Testis (tissue), 3 donors: ENCODE data around the gene RRM1. TPM values are rescaled to one million over a fixed set of nuclear protein-coding genes. Genes with fewer than 3 reads are reported as not detected.
"Not testable (repeated sequence)": the region's sequence is repeated elsewhere in the genome, so short reads cannot be mapped to it uniquely, and the experiment has no call there.

Experiments used
- DNase-seq: peaks from one replicate; pipeline ENCODE4 v3.0.0-alpha.2; 2019
- H3K27ac ChIP-seq, 2 donors: fragments of 200-600 bp; sonication (generic); one replicate each; pipeline ENCODE4 v1.5.1; 2019
- H3K27me3 ChIP-seq: fragments of 200-600 bp; sonication (generic); one replicate; pipeline ENCODE4 v1.5.1; 2019
- H3K36me3 ChIP-seq: fragments of 200-600 bp; sonication (generic); one replicate; pipeline ENCODE4 v1.5.1; 2017; ENCODE audit warnings: low read depth; ENCODE audit errors: missing control alignments
- H3K4me1 ChIP-seq: fragments of 200-600 bp; sonication (generic); one replicate; pipeline ENCODE4 v1.5.1; 2019
- H3K4me3 ChIP-seq, 2 donors: fragments of 200-600 bp; sonication (generic); one replicate each; pipeline ENCODE4 v1.5.1; 2017 to 2019
- H3K9me3 ChIP-seq: fragments of 200-600 bp; sonication (generic); one replicate; pipeline ENCODE4 v1.5.1; 2017
- CTCF ChIP-seq, 3 experiments: fragments of 450-650 bp in 2 of 3; fragments of 200-600 bp in 1 of 3; sonication (generic) in 1 of 3; IDR thresholded peaks; one replicate each; pipeline ENCODE4 v1.5.1; 2016 to 2019; ENCODE audit warnings: antibody characterized with exemption in 3 of 3, mild to moderate bottlenecking in 2 of 3, moderate library complexity in 1 of 3
- POLR2A ChIP-seq: fragments of 450-650 bp; IDR thresholded peaks from one replicate; pipeline ENCODE4 v1.6.1; 2017; ENCODE audit warnings: antibody characterized with exemption, mild to moderate bottlenecking, moderate library complexity
- WGBS, 2 donors: methylation state at CpG; one replicate each; pipeline ENCODE4 v1.1.5; 2018; 5-methylcytosine and 5-hydroxymethylcytosine counted together
- intact Hi-C: fragments of 100-400 bp; cut with DNase I; formaldehyde crosslinking; loops from one replicate; pipeline ENCODE4 v1.15.1; 2023; ENCODE audit warnings: low total_unique reads
- polyA plus RNA-seq: library from polyadenylated mRNA; stranded (reverse); fragments of 350-450 nt; fragmentation: Illumina TruSeq; extraction: RNeasy Lipid Tissue Mini Kit (QIAGEN cat#74804); gene quantifications from one replicate; pipeline ENCODE4 v1.2.3, GENCODE V29; 2014; ENCODE audit warnings: low read depth, low replicate concordance; ENCODE audit not compliant: insufficient read depth
- total RNA-seq, 2 donors: library from RNA; depleted of rRNA; stranded (reverse); fragments of >200 nt; gene quantifications; one replicate each; pipeline ENCODE4 v1.2.3, GENCODE V29; 2016

Gene RRM1
- total and polyA plus RNA-seq, 3 donors from 2014 or later, result 31.4 to 48.3 (median 45.9) TPM

- Histone ChIP-seq H3K4me1 (no peaks in the 10 kb centered on the region), H3K27ac (no peak overlapping the region), H3K9me3 (no peaks in the 10 kb centered on the region), H3K4me3 (no peak overlapping the region), H3K27me3 (no peaks in the 10 kb centered on the region), H3K36me3 (no peaks in the 10 kb centered on the region)
- intact Hi-C loops, result no loop called here
- TF ChIP-seq POLR2A, result no peak
- no peak for TF ChIP-seq CTCF (IDR thresholded peaks at IDR 0.05)
- no peak for DNase-seq
- WGBS, 2 donors, result 88 to 90% methylated on average over 3 of the region's 3 CpGs
These were observed 23.5 kb downstream of the RRM1 start for GRCh38 chr11:4118107-4118506.

DNA sequence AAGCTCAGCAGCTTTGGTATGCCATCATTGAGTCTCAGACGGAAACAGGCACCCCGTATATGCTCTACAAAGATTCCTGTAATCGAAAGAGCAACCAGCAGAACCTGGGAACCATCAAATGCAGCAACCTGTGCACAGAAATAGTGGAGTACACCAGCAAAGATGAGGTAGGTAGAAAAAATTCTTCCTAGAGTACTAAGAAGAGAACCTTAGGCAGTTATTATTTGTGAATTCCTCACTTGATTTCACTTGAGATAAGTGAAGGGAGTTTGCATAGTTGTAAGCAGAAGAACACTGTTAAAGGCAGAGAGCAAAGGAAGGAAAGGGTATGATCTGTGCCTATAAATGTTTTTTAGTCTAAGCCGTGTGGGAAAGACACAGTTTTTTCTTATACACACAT lies 28.6 kb downstream of the RRM1 start:
- TF ChIP-seq POLR2A, result no peak
- no peak for TF ChIP-seq CTCF (IDR thresholded peaks at IDR 0.05)
- no peak overlapping the region for H3K27ac ChIP-seq
- DNase-seq, result no peak
- H3K4me1 ChIP-seq, result no peaks in the 10 kb centered on the region
- no peak overlapping the region for H3K4me3 ChIP-seq
- 96% methylated on average over 4 of the region's 4 CpGs for WGBS, 2 donors
- intact Hi-C loops, result no loop called here
- H3K9me3 ChIP-seq, result no peaks in the 10 kb centered on the region
- no peaks in the 10 kb centered on the region for H3K36me3 ChIP-seq
- H3K27me3 ChIP-seq, result no peaks in the 10 kb centered on the region

GRCh38 chr11:4125141-4125540 lies 30.5 kb downstream of the RRM1 start:
- H3K27ac ChIP-seq, result no peak overlapping the region
- no peaks in the 10 kb centered on the region for H3K27me3 ChIP-seq
- intact Hi-C loops, result no loop called here
- no peak for TF ChIP-seq CTCF (IDR thresholded peaks at IDR 0.05)
- no peak for TF ChIP-seq POLR2A
- 72 to 90% methylated on average over 6 of the region's 6 CpGs for WGBS, 2 donors
- H3K4me3 ChIP-seq, result no peak overlapping the region
- H3K36me3 ChIP-seq, result no peaks in the 10 kb centered on the region
- no peaks in the 10 kb centered on the region for H3K9me3 ChIP-seq
- no peaks in the 10 kb centered on the region for H3K4me1 ChIP-seq
- DNase-seq, result no peak

DNA sequence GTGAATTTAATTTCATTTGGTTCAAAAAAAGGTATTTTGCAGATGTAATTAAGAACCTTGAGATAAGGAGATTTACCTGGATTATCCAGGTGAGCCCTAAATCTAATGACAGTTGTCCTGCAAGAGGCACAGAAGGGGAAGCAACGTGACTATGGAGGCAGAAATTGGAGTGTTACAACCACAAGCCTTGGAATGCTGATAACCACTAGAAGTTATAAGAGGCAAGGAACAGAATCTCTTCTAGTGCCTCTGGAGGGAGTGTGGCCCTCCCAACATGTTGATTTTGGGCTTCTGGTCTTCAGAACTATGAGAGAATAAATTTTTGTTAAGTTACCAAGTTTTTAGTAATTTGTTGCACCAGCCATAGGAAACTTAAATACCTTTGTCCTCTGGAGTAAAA lies 32.8 kb downstream of the RRM1 start:
- Histone ChIP-seq H3K27me3 (no peaks in the 10 kb centered on the region), H3K36me3 (no peaks in the 10 kb centered on the region)

DNA sequence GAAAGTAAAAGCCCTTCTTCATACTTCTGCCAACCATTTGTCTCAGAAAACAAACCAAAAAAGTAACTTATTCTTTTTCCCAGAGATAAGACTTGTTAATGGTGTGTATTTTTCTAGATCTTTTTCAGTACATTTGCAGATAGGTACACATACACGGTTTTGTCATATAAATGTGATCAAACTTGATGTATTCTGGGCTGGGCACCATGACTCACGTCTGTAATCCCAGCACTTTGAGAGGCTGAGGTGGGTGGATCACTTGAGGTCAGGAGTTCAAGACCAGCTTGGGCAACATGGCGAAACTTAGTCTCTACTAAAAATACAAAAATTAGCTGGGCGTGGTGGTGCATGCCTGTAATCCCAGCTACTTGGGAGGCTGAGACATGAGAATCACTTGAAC lies 35.6 kb downstream of the RRM1 start:
- 85 to 93% methylated on average over 4 of the region's 4 CpGs for WGBS, 2 donors
- H3K4me1 ChIP-seq, intact Hi-C loops, H3K36me3 ChIP-seq, H3K4me3 ChIP-seq, DNase-seq, H3K27me3 ChIP-seq, H3K9me3 ChIP-seq, H3K27ac ChIP-seq: not testable (repeated sequence)

More for the DNA sequence above, 32.8 kb downstream of the RRM1 start:
- Histone ChIP-seq H3K9me3 (no peaks in the 10 kb centered on the region), H3K27ac (no peak overlapping the region), H3K4me1 (no peaks in the 10 kb centered on the region), H3K4me3 (no peak overlapping the region)
- no peak for TF ChIP-seq CTCF (IDR thresholded peaks at IDR 0.05)
- TF ChIP-seq POLR2A, result no peak
- intact Hi-C loops, result no loop called here
- WGBS, 2 donors, result 83 to 92% methylated on average over 1 of the region's 1 CpG
- no peak for DNase-seq
